Activated T-helper 1 cell treated with anti-CD3 and anti-CD28 coated beads, Interleukin-2, amount 50 U/mL, for 16 hours (primary cell): ENCODE data around the gene SPP2.

Source experiments
- DNase-seq, 2 donors: peaks; one replicate each; pipeline ENCODE4 v3.0.0-alpha.2; 2020; ENCODE audit warnings: low read depth in 1 of 2, low spot score in 1 of 2

Gene SPP2

GRCh38 chr2:234038076-234038802 is 12.3 kb upstream of the SPP2 start:
- no peak for DNase-seq

- DNase-seq, result no peak
These were observed 6.3 kb upstream of the SPP2 start for GRCh38 chr2:234044157-234044556.

GRCh38 chr2:234046521-234046920 is 4.0 kb upstream of the SPP2 start:
- DNase-seq, result no peak

DNA sequence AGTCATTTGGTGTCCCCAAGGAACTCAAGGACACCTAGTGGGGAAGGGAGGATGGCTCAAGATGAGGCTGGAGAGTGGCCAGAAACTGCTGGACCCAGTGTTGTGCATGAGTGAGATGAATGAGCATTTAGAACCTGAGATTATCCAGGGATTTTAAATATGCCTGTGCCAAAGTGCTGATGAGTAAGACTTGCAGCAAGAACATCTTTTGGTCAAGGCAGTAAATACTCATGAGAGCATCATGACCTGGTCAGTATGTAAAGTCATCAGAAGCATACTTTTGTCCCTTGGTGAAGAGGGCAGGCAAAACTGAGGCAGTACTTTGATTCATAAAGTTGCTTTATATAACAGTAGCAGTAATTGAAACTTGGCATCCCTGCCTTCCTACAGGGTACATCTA is 3.1 kb upstream of the SPP2 start:
- DNase-seq, result no peak

GRCh38 chr2:234048049-234048448 is 2.5 kb upstream of the SPP2 start:
- no peak for DNase-seq

- no peak for DNase-seq
These were observed 1.0 kb downstream of the SPP2 start for GRCh38 chr2:234051374-234052070.

- no peak for DNase-seq
These were observed 8.4 kb downstream of the SPP2 start for GRCh38 chr2:234058881-234059280.

DNA sequence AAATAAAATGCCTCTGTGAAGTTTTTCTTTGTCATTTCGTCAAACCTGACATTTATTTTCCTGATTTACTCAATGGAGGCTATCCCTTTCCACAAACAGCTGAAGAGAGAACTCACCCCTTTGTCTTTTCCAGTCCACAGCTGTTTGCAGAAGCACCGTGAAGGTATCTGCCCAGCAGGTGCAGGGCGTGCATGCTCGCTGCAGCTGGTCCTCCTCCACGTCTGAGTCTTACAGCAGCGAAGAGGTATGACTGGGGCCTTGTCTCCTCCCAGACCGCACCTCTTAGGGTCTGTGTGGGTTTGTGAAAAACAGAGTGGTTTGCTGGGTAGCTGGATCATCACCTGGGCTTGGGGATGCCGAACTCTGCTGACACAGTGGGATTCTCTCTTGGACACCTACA is 9.7 kb downstream of the SPP2 start:
- DNase-seq, result no peak

GRCh38 chr2:234061624-234062257 is 11.2 kb downstream of the SPP2 start:
- no peak for DNase-seq

- no peak for DNase-seq
These were observed 16.1 kb downstream of the SPP2 start for GRCh38 chr2:234066587-234066986.

- no peak for DNase-seq
These were observed 21.2 kb downstream of the SPP2 start for GRCh38 chr2:234071664-234072063.

- DNase-seq, result no peak
These were observed 22.0 kb downstream of the SPP2 start for GRCh38 chr2:234072454-234072853.

DNA sequence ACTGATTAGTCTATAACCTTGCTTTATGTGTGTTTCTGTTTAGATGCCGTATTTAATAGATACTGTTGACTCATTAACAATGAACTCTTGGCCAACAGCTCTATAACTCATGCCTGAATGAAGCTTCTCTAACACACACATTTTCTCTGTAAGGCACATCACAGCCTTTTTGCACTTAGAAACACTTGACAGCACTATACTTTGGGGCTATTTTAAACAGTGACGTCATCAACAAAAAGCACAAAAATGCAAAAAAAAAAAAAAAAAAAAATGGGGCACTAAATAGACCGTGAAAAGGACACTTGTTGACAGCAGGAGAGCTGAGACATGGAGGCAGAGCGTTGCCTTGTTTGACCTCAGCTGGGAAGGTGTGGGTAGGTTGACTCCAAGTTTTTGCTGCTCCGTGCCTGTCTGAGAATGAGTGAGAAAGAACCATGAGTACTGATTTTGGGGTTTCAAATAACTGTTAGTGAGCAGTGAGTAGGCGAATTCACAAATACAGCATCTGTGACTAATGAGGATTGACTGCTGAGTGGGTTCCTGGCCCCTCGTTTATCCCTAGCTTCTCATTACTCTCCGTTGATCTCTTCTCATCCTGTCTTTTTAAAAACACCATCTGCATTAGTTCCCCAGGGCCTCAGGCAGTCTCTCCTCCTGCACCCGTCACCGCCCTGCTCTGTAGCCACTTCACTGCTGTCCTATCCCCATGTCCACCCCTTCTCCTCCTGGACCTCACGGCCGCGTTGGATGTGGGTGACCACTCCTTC is 24.4 kb downstream of the SPP2 start:
- DNase-seq, result no peak

GRCh38 chr2:234075518-234075915 is 25.0 kb downstream of the SPP2 start:
- no peak for DNase-seq

DNA sequence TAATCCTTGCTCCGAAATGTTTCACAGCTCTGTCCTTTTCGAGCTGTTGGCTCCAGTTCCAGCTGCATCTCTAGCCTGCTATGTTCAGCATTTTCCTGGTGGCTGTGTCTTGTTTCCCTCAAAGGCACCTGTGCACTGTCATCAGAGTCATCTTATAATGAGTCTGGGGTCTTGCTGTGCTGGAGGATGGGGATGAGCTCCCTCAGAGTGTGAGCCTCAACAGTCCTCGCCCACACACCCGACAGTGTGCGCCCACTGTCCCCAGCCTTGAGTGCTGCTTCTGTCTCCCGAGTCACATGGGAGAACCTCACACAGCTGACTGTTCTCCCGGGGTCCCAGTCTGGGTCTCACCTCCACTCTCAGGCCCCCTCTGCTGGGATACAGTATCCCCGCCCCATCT is 25.4 kb downstream of the SPP2 start:
- no peak for DNase-seq

- no peak for DNase-seq
These were observed 25.9 kb downstream of the SPP2 start for GRCh38 chr2:234076451-234076850.

- DNase-seq, result no peak
These were observed 27.6 kb downstream of the SPP2 start for GRCh38 chr2:234078129-234078528.

DNA sequence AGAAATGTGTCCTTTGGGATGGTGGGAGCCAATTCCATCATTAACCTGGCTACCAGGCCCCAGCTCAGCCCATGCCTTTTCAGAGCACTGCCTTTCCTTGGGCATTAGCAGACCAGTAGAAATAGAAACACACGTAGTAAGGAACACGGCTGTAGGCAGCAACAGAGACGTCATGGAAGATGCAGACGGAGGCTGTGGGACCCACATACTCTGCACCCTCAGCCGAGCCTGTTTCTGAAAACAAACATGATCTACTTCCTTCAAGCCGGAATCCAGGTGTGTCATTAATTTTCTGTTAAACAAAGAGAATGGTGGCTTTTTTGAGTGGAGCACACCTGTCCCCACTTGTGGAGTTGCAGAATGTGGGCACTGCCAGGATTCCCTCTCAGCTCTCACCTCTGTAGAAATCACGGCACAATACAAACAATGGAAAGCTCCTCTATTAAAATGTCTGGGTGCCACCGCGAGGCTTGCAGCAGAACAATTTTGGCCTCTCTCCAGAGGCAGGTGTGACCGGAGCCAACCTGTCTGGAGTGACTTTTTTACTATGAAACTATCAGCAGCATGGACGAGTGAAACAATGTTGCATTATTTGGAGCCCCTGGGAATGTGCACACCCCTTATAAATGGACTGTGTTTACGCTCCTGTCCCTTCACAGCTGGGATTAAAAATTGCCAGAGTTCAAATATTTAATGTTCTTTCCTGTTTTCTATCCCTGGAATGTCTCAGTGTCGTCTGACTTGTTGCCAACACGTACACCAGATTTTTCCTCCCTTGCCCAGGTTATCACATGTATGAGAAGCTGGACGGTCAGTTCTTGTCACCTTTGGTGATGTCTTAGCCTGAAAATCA is 31.7 kb downstream of the SPP2 start:
- DNase-seq, result no peak

DNA sequence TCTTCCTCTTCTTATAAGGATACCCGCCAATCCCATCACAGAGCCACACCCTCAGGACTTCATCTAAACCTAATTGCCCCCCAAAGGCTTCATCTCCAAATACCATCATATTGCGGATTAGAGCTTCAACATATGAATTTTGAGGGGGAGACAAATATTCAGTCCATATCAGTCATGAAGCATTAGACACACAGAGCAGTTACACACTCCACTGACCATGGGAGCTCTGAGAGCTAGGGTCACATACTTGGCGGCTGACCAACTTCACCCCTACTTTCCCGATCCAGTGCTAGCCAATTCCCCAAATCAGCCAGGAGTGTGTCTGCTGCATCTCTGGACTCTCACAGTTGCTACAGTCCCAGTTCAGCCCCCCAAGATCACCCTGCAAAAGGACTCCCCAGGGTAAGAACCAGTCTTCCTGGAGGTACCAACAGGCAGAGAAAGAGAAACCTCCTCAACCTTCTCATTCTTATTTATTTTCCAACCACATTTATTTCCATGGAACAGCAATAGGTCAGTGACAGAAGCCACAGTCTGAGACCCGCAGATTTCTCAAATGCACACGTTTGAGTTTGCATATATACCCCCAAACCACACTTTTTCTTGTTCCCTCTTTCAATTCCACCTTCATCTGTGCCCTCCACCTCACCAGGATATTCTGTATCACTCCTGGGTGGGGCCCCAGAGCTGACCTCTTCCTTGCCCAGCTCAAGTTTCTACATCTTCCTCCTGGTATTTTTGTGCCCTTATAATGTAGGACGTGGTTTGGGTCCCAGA is 33.3 kb downstream of the SPP2 start:
- no peak for DNase-seq

GRCh38 chr2:234091432-234091879 is 41.0 kb downstream of the SPP2 start:
- no peak for DNase-seq
